Epithelial cell of prostate (primary cell): ENCODE measurements around the gene RPL22L1.
"Not testable (repeated sequence)": the region's sequence is repeated elsewhere in the genome, so short reads cannot be mapped to it uniquely, and the experiment has no call there.

Experiments
- DNase-seq: peaks from one replicate; pipeline ENCODE4 v3.0.0-alpha.2; 2011; ENCODE audit warnings: low read depth, low spot score
- H3K27ac ChIP-seq: fragments of 450-650 bp; 2 replicates; pipeline ENCODE4 v1.5.1; 2017; ENCODE audit warnings: mild to moderate bottlenecking

Gene RPL22L1

DNA sequence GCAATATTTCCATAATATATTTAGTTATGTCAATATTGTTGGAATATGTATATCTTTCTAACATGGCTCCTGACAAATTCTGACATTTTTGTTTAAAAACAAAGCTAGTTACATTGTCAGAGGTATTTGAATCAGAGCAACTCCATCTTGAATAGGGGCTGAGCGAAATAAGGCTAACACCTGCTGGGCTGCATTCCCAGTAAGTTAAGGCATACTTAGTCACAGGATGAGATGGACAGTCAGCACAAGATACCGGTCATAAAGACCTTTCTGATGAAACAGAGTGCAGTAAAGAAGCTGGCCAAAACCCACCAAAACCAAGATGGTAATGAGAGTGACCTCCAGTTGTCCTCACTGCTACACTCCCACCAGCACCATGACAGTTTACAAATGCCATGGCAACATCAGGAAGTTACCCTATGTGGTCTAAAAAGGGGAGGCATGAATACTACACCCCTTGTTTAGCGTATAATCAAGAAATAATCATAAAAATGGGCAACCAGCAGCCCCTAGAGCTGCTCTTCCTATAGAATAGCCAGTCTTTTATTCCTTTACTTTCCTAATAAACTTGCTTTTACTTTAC lies 30.4 kb downstream of the RPL22L1 start:
- H3K27ac ChIP-seq, result no peak overlapping the region
- no peak for DNase-seq

DNA sequence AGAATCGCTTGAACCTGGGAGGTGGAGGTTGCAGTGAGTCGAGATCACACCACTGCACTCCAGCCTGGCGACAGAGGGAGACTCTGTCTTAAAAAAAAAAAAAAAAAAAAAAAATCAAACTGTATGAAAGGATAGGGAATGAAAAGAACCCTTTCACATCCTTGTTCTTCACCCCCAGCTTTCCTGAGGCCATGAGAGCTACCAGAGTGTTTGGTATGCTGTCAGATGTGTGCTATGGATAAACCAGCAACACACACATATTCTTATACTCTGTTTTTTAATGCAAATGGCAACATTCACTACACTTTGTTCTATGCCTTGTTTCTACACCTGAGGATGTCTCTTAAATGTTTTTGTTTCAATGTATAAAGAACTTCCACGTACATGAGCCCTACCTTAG lies 33.5 kb downstream of the RPL22L1 start:
- DNase-seq, result no peak
- no peak overlapping the region for H3K27ac ChIP-seq

DNA sequence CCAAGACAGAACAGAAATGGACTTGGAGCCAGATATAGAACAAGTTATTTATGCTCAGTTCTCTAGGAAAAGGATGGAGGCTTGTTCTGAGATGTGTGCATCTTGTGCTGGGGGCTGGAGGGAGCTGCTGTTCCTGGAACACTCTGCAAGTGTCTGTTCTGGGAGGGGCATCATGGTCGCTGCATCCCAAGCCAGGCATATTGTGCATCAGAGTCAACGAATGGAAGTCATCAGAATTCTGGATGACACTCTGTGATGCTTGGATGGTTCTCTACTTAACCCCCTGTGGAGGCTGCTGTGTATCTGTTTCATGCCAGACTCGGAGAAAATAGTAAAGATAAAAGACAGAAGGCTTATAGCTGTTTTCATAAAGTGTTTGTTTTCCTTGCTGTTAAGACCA lies 34.7 kb downstream of the RPL22L1 start:
- DNase-seq, result no peak
- no peak overlapping the region for H3K27ac ChIP-seq

DNA sequence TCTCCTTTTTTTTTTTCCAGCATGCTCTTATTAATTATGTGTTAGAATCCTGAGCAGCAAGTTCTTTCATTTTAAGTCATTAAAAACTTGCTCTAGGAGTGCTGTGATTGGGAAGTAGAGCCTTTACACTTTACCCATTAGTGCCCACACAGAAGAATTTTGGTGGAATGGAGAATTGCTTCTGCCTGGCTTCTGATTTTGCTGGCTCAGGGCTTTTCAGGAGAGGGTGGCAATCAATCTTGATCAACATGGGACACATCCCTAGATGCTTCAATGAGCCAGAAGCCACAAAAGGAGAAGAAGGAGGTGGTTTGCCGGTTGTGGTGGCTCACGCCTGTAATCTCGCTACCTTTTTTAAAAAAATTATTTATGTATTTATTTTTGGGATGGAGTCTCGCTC lies 39.4 kb downstream of the RPL22L1 start:
- DNase-seq, result no peak
- no peak overlapping the region for H3K27ac ChIP-seq

DNA sequence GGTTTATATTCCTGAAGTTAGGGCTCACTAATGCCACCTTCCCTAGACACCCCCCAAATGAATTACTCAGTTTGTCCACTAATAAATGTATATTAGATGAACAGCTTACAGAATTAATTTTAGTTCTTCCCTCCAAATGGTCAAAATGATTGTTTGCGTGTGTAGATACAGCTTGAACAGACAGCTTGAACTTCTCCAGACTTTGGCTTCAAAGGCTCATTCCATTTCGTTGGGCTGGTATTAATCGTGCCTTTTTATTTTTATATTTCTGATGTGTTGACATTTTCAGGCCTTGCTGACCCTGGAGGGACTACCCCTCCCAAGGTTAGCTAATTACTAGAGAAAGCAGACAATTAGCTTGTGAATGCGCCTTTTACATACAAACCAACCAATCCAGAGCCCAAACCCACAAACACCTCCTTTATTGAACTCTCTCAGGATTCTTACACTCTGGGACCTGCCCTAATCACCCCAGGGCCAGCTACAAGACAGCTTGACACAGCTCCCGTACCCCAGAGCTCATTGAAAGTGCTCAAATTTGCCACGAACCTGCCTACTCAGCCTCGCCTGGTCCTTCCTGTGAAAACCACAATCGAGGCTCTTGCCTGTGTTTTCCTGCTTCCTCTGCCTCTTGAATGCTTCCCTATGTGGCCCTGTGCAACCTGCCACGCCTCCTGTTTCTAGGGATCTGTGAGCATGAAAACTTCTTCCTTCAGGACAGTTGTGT lies 40.3 kb downstream of the RPL22L1 start:
- no peak for DNase-seq
- H3K27ac ChIP-seq, result no peak overlapping the region

DNA sequence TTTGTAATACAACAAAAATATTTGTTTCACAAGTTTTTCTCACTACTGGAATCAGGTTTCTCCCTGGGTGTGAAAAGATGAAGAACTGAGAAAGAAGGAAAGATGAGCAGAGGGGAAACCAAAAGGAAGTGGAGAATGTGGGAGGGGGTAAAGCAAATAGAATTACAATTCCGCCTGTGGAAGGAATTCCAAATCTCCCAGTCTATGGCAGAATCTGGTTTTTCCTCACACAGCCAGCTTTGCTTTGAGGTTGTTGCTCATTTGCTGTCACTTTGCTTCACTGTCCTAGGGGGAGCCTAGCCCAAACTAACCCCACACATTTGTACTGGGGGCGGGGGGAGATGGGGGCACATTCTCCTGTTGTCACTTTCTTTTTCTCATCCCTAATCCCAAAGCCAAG lies 43.9 kb downstream of the RPL22L1 start:
- no peak for DNase-seq
- no peak overlapping the region for H3K27ac ChIP-seq

DNA sequence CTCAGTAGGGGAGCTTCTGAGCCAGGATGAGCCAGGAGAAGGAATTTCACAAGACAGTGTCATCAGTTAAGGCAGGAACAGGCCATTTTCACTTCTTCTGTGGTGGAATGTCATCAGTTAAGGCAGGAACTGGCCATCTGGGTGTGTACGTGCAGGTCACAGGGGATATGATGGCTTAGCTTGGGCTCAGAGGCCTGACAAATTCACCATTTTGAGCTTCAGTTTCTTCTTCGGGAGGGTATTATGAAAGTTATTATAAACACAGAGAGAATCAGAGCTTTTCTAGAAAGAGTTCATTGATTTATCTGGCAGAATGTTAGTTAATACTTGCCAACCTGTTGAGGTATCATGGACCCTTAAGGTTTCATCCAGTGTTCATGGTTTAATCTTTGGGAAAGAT lies 46.4 kb downstream of the RPL22L1 start:
- DNase-seq, H3K27ac ChIP-seq: not testable (repeated sequence)

DNA sequence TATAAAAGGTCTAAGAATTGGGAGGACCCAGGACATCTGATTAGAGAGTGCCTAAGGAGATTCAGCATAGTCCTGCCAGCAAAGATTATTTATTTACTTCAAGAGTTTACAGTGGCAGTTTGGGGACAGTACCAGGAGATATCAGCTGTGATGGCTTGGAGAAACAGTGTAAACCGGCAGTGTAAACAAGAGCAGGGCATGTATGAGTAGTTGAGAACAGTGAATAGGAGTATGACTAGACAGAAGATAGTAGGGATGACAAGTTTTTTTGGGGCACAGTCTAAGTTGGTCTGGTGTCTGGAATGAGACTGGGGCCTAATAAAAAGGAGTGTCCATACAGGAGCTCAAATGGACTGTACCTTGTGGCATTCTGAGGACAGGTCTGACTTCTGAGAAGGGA lies 51.7 kb downstream of the RPL22L1 start:
- H3K27ac ChIP-seq, DNase-seq: not testable (repeated sequence)

DNA sequence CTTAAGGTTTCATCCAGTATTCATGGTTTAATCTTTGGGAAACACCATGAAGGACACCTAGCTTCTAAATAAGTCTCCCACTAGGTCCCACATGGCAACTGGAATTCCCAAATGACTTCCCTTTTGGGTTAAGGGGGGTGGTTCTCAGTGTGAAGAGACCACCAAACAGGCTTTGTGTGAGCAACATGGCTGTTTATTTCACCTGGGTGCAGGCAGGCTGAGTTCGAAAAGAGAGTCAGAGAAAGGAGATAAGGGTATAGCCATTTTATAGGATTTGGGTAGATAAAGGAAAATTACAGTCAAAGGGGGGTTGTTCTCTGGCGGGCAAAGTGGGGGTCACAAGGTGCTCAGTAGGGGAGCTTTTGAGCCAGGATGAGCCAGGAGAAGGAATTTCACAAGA lies 52.5 kb downstream of the RPL22L1 start:
- not testable (repeated sequence) for DNase-seq, H3K27ac ChIP-seq

DNA sequence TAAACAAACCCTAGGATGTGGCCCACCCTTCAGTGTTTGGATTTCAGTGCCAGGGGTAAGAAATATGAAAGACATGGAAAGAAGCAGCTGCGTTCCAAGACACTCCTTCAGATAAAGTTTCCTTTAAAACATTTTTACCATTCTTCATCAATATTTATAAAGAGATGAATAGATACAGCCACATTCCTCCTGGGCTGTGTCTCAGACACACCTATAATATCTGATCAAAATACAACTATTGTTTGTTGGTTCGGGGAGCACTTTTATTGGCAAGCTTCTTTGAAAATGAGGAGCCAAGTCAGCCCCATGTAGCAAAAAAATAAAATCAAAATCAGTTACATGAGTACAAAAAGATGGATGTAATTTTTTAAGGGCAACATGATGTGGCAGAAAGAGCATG lies 53.2 kb downstream of the RPL22L1 start:
- H3K27ac ChIP-seq, result no peak overlapping the region
- DNase-seq, result no peak

DNA sequence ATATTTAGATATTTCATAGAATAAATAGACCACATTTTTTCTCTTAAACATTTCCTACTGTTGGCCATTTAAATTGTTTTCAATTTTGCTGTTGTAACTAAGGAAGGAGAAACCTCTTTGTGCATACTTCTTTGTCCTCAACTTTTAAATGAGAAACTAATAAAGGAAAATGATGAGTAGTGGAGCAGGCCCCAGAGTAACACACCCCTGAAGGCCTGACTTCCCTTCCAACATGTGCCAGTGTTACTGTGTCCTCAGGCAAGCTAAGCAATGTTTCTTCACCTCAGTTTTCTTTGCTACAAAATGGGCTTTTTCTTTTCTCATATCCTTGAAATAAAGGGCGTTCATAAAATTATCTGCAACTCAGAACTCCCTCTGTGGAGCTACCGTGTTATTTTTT lies 53.7 kb downstream of the RPL22L1 start:
- DNase-seq, result no peak
- H3K27ac ChIP-seq, result no peak overlapping the region

DNA sequence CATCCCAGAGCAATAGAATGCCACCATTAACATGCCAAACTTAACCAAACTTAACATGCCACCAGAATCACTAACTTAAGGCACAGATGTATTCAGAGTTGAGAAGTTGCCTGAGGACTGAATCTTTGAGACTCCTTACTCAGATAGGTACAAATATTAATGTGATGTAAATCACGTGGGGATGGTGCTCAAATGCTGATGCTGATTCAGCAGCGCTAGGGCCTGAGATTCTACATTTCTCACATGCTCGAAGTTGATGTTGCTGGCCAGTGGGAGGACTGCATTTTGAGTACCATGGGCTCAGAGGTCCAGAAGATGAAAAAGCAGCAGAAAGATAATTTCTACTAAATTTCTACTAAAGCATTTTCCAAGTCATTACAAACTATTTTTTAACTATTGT lies 54.1 kb downstream of the RPL22L1 start:
- DNase-seq, result no peak
- H3K27ac ChIP-seq, result no peak overlapping the region

DNA sequence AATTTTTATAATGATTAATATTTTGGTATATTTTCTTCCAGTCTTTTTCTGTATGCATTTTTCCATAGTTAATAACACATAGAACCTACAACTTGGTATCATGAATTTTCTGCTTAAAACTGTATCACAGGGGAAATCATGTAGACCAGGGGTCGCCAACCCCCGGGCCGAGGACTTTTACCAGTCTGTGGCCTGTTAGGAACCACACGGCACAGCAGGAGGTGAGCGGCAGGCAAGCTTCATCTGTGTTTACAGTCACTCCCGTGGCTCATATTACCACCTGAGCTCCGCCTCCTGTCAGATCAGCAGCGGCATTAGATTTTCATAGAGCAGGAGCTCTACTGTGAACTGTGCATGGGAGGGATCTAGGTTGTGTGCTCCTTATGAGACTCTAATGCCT lies 54.7 kb downstream of the RPL22L1 start:
- DNase-seq, result no peak

More for the DNA sequence above, 54.7 kb downstream of the RPL22L1 start:
- H3K27ac ChIP-seq, result no peak overlapping the region
